ENCODE data around the gene ARHGAP6.

ARHGAP6 gene

DNA sequence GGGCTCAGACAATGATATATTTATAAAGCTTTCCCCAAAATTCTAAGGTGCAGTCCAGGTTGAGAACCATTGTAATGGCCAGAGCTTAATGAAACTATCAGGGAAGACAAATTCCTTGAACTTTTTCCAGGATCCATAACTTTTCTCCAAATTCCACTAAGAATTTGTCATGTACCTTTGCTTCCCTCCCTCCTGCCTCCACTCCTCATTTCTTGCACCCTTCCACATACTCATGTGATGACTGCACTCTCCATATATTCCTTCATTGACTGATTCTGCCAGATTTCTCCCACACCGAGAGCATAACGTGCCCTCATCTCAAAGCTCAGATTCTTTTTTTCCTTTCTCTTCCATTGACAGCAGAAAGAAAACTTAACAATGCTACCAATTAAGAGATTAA is 393.4 kb downstream of the ARHGAP6 start:
- DNase-seq (ENCODE audit: low spot score), result no peak
- POLR2A ChIA-PET (ENCODE audit: low non-redundant PET), result no interaction called here
- TF ChIP-seq, protein P1, sequence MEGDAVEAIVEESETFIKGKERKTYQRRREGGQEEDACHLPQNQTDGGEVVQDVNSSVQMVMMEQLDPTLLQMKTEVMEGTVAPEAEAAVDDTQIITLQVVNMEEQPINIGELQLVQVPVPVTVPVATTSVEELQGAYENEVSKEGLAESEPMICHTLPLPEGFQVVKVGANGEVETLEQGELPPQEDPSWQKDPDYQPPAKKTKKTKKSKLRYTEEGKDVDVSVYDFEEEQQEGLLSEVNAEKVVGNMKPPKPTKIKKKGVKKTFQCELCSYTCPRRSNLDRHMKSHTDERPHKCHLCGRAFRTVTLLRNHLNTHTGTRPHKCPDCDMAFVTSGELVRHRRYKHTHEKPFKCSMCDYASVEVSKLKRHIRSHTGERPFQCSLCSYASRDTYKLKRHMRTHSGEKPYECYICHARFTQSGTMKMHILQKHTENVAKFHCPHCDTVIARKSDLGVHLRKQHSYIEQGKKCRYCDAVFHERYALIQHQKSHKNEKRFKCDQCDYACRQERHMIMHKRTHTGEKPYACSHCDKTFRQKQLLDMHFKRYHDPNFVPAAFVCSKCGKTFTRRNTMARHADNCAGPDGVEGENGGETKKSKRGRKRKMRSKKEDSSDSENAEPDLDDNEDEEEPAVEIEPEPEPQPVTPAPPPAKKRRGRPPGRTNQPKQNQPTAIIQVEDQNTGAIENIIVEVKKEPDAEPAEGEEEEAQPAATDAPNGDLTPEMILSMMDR (conservative IDR thresholded peaks at IDR 0.05; ENCODE audit: low read depth), result no peak
- CTCF ChIA-PET, result no interaction called here
- no peak overlapping the region for H3K27ac ChIP-seq

DNA sequence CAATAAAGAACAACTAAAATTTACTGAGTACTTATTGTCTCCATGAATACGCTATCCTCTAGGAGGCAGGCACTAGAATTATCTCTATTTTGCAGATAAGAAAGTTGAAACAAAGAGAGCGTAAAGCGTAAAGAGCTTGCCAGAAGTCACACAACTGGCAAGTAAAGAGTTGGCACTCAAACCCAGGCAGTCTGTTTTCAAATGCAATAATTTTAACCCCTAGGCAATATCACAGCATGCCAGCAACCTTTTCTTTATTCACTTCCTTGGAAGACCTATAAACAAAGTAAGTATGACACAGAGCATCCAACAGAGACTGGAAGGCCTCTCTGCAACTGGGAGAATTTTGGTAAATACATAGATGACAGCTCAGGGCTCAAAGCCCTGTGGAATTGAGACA is 395.7 kb downstream of the ARHGAP6 start:
- DNase-seq (ENCODE audit: low spot score), result no peak
- TF ChIP-seq, protein P1 (conservative IDR thresholded peaks at IDR 0.05; ENCODE audit: low read depth), result no peak
- CTCF ChIA-PET, result no interaction called here
- POLR2A ChIA-PET (ENCODE audit: low non-redundant PET), result no interaction called here
- no peak overlapping the region for H3K27ac ChIP-seq

DNA sequence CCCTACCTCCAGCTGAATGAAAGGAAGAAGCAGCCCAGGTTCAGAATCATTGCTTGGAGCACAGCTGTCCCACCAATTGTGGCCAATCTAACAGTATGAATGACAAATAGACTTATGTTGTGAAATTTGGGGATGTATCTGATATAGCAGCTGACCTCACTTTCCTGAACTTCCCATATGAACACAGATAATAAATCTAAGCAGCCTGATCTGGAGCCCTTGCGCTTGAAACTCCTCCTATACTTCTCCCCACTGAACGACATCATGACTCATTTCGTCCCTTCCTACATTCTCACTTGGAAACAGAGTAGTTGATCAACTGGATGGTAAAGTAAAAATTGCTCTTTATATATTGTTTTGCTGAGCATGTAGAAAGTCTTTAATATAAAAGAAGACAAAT is 396.7 kb downstream of the ARHGAP6 start:
- TF ChIP-seq, protein P1 (conservative IDR thresholded peaks at IDR 0.05; ENCODE audit: low read depth), result no peak
- ChIA-PET POLR2A (ENCODE audit: low non-redundant PET) (no interaction called here), CTCF (no interaction called here)
- no peak overlapping the region for H3K27ac ChIP-seq
- no peak for DNase-seq (ENCODE audit: low spot score)

DNA sequence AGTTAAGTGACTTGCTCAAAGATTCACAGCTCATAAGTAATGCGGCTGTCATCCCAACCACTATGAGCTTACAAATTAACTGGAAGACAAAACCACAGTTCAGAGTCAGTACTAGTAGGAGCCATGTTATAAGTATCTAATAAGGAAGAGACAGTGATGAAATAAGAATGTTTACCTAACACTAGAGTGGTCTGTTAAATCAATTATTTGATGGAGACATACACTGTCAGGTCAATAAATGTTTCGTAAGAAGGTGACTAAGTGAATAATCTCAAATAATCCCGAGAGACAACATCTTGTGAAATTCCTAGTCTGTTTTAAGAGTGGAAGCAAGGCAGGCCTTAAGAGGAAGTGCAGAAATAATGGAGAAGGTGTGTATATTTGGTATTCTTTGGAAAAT is 398.3 kb downstream of the ARHGAP6 start:
- no peak overlapping the region for H3K27ac ChIP-seq
- POLR2A ChIA-PET (ENCODE audit: low non-redundant PET), result no interaction called here
- CTCF ChIA-PET, result no interaction called here
- no peak for DNase-seq (ENCODE audit: low spot score)
- TF ChIP-seq, protein P1 (conservative IDR thresholded peaks at IDR 0.05; ENCODE audit: low read depth), result no peak

DNA sequence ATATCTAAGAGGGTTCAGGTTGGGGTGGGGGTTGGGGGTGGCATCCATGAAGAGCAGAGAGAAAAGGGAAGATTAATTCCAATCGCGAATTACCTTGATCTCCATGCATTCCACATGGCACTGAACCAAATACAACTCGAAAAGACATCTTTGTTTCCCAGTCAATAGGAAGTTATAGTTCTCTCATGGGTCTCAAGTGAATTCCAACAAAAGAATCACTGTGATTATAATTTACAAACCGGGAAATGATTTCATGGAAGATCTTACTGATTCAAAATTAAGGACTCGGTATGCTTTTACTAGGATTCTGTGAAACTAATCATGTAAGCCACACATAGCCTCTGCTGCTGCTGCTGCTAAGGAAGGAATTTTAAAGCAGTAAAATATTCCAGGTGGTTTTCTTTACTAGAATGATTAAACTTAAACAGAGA is 399.1 kb downstream of the ARHGAP6 start:
- no peak for DNase-seq (ENCODE audit: low spot score)
- ChIA-PET CTCF (no interaction called here), POLR2A (ENCODE audit: low non-redundant PET) (no interaction called here)
- TF ChIP-seq, protein P1 (conservative IDR thresholded peaks at IDR 0.05; ENCODE audit: low read depth), result no peak
- H3K27ac ChIP-seq, result no peak overlapping the region

DNA sequence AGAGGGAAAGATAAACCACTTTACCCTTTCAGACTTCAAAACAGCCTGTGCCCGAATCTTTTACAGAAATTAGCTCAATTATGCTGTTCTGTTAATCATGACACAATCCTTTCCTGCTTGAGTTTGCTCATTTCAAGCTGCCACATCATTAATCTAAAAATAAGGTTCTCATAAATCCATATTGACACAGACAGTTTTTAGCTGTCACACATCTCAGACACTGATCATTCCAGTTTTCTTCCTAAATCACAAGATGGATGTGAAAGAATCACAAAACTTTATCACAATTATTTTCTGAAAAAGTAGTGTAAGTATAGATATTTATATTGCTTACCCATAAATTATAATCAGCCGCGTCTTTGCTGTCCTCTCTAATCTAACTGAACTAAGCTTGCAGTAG is 400.4 kb downstream of the ARHGAP6 start:
- ChIA-PET CTCF (no interaction called here), POLR2A (ENCODE audit: low non-redundant PET) (no interaction called here)
- TF ChIP-seq, protein P1 (conservative IDR thresholded peaks at IDR 0.05; ENCODE audit: low read depth), result no peak
- no peak for DNase-seq (ENCODE audit: low spot score)
- no peak overlapping the region for H3K27ac ChIP-seq

DNA sequence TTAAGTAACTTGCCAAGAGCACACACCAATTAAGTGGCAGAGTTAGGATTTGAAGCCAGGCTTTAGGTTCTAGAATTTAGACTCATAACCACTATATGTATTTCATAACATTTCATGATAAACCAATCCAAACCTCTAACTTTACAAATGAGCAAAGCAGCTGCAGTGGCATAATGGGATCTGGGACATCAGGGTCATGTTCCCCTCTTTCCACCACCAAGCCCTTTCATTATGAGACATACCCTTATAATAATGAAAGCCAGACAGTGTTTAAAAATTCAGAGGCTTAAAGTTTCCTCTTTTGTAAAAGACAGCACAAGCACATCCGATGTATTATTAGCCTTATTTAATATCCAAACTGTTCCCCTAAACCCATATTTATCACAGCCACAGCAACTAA is 400.8 kb downstream of the ARHGAP6 start:
- H3K27ac ChIP-seq, result no peak overlapping the region
- ChIA-PET POLR2A (ENCODE audit: low non-redundant PET) (no interaction called here), CTCF (no interaction called here)
- no peak for DNase-seq (ENCODE audit: low spot score)
- TF ChIP-seq, protein P1 (conservative IDR thresholded peaks at IDR 0.05; ENCODE audit: low read depth), result no peak
